Testis (tissue), 3 donors: ENCODE measurements around the gene NPAS3. TPM values are rescaled to one million over a fixed set of nuclear protein-coding genes. Genes with fewer than 3 reads are reported as not detected.

Source experiments
- DNase-seq: peaks from one replicate; pipeline ENCODE4 v3.0.0-alpha.2; 2019
- H3K27ac ChIP-seq, 2 donors: fragments of 200-600 bp; sonication (generic); one replicate each; pipeline ENCODE4 v1.5.1; 2019
- H3K27me3 ChIP-seq: fragments of 200-600 bp; sonication (generic); one replicate; pipeline ENCODE4 v1.5.1; 2019
- H3K36me3 ChIP-seq: fragments of 200-600 bp; sonication (generic); one replicate; pipeline ENCODE4 v1.5.1; 2017; ENCODE audit warnings: low read depth; ENCODE audit errors: missing control alignments
- H3K4me1 ChIP-seq: fragments of 200-600 bp; sonication (generic); one replicate; pipeline ENCODE4 v1.5.1; 2019
- H3K4me3 ChIP-seq, 2 donors: fragments of 200-600 bp; sonication (generic); one replicate each; pipeline ENCODE4 v1.5.1; 2017 to 2019
- H3K9me3 ChIP-seq: fragments of 200-600 bp; sonication (generic); one replicate; pipeline ENCODE4 v1.5.1; 2017
- CTCF ChIP-seq, 3 experiments: fragments of 450-650 bp in 2 of 3; fragments of 200-600 bp in 1 of 3; sonication (generic) in 1 of 3; IDR thresholded peaks; one replicate each; pipeline ENCODE4 v1.5.1; 2016 to 2019; ENCODE audit warnings: antibody characterized with exemption in 3 of 3, mild to moderate bottlenecking in 2 of 3, moderate library complexity in 1 of 3
- POLR2A ChIP-seq: fragments of 450-650 bp; IDR thresholded peaks from one replicate; pipeline ENCODE4 v1.6.1; 2017; ENCODE audit warnings: antibody characterized with exemption, mild to moderate bottlenecking, moderate library complexity
- WGBS, 2 donors: methylation state at CpG; one replicate each; pipeline ENCODE4 v1.1.5; 2018; 5-methylcytosine and 5-hydroxymethylcytosine counted together
- intact Hi-C: fragments of 100-400 bp; cut with DNase I; formaldehyde crosslinking; loops from one replicate; pipeline ENCODE4 v1.15.1; 2023; ENCODE audit warnings: low total_unique reads
- polyA plus RNA-seq: library from polyadenylated mRNA; stranded (reverse); fragments of 350-450 nt; fragmentation: Illumina TruSeq; extraction: RNeasy Lipid Tissue Mini Kit (QIAGEN cat#74804); gene quantifications from one replicate; pipeline ENCODE4 v1.2.3, GENCODE V29; 2014; ENCODE audit warnings: low read depth, low replicate concordance; ENCODE audit not compliant: insufficient read depth
- total RNA-seq, 2 donors: library from RNA; depleted of rRNA; stranded (reverse); fragments of >200 nt; gene quantifications; one replicate each; pipeline ENCODE4 v1.2.3, GENCODE V29; 2016

Gene NPAS3
- total and polyA plus RNA-seq, 3 donors from 2014 or later = 1.1 to 3.7 (median 1.8) TPM

- Histone ChIP-seq H3K4me3 (no peak overlapping the region), H3K9me3 (no peaks in the 10 kb centered on the region), H3K36me3 (no peaks in the 10 kb centered on the region), H3K4me1 (no peaks in the 10 kb centered on the region), H3K27me3 (no peaks in the 10 kb centered on the region), H3K27ac (no peak overlapping the region)
- DNase-seq = no peak
- 87 to 88% methylated on average over 2 of the region's 2 CpGs for WGBS, 2 donors
- no peak for TF ChIP-seq POLR2A
- no peak for TF ChIP-seq CTCF (IDR thresholded peaks at IDR 0.05)
- intact Hi-C loops = no loop called here
Observed at GRCh38 chr14:33580841-33581240, 642.2 kb downstream of the NPAS3 start.

GRCh38 chr14:33584697-33585096, 646.0 kb downstream of the NPAS3 start:
- no peak for DNase-seq
- H3K9me3 ChIP-seq = no peaks in the 10 kb centered on the region
- no peaks in the 10 kb centered on the region for H3K27me3 ChIP-seq
- H3K4me3 ChIP-seq = no peak overlapping the region
- no peaks in the 10 kb centered on the region for H3K36me3 ChIP-seq
- no peak overlapping the region for H3K27ac ChIP-seq
- H3K4me1 ChIP-seq = no peaks in the 10 kb centered on the region
- intact Hi-C loops = no loop called here
- 89 to 95% methylated on average over 2 of the region's 2 CpGs for WGBS, 2 donors
- TF ChIP-seq CTCF (IDR thresholded peaks at IDR 0.05) (no peak), POLR2A (no peak)

- H3K9me3 ChIP-seq = no peaks in the 10 kb centered on the region
- no peaks in the 10 kb centered on the region for H3K36me3 ChIP-seq
- no peak for TF ChIP-seq POLR2A
- no peak for TF ChIP-seq CTCF (IDR thresholded peaks at IDR 0.05)
- H3K4me1 ChIP-seq = no peaks in the 10 kb centered on the region
- intact Hi-C loops = no loop called here
- H3K27me3 ChIP-seq = no peaks in the 10 kb centered on the region
- no peak overlapping the region for H3K27ac ChIP-seq
- 89% methylated on average over 4 of the region's 4 CpGs for WGBS, 2 donors
- H3K4me3 ChIP-seq = no peak overlapping the region
- DNase-seq = no peak
Observed at GRCh38 chr14:33586806-33587205, 648.1 kb downstream of the NPAS3 start.

GRCh38 chr14:33587791-33588190, 649.1 kb downstream of the NPAS3 start:
- intact Hi-C loops = no loop called here
- DNase-seq = no peak
- Histone ChIP-seq H3K9me3 (no peaks in the 10 kb centered on the region), H3K36me3 (no peaks in the 10 kb centered on the region), H3K4me3 (no peak overlapping the region), H3K27ac (no peak overlapping the region), H3K4me1 (no peaks in the 10 kb centered on the region), H3K27me3 (no peaks in the 10 kb centered on the region)
- no peak for TF ChIP-seq CTCF (IDR thresholded peaks at IDR 0.05)
- no peak for TF ChIP-seq POLR2A
- WGBS, 2 donors = 86 to 90% methylated on average over 5 of the region's 5 CpGs

GRCh38 chr14:33588771-33589170, 650.1 kb downstream of the NPAS3 start:
- DNase-seq = no peak
- intact Hi-C loops = no loop called here
- WGBS, 2 donors = 90 to 96% methylated on average over 4 of the region's 4 CpGs
- TF ChIP-seq CTCF (IDR thresholded peaks at IDR 0.05) (no peak), POLR2A (no peak)
- Histone ChIP-seq H3K9me3 (no peaks in the 10 kb centered on the region), H3K36me3 (no peaks in the 10 kb centered on the region), H3K4me1 (no peaks in the 10 kb centered on the region), H3K27me3 (no peaks in the 10 kb centered on the region), H3K4me3 (no peak overlapping the region), H3K27ac (no peak overlapping the region)
